A549 treated with RU486 at 1 μM for 4 hours (cell line): Measurements from ENCODE around the gene CHL1. TPM values are rescaled to one million over a fixed set of nuclear protein-coding genes. Genes with fewer than 3 reads are reported as not detected.

Experiments
- total RNA-seq: library from RNA; stranded (reverse); fragments of 200-300 nt; extraction: Qiagen RNA extraction; gene quantifications from 5 replicates; pipeline ENCODE4 v1.2.3, GENCODE V29; 2022; ENCODE audit warnings: low read depth

The CHL1 gene, protein sequence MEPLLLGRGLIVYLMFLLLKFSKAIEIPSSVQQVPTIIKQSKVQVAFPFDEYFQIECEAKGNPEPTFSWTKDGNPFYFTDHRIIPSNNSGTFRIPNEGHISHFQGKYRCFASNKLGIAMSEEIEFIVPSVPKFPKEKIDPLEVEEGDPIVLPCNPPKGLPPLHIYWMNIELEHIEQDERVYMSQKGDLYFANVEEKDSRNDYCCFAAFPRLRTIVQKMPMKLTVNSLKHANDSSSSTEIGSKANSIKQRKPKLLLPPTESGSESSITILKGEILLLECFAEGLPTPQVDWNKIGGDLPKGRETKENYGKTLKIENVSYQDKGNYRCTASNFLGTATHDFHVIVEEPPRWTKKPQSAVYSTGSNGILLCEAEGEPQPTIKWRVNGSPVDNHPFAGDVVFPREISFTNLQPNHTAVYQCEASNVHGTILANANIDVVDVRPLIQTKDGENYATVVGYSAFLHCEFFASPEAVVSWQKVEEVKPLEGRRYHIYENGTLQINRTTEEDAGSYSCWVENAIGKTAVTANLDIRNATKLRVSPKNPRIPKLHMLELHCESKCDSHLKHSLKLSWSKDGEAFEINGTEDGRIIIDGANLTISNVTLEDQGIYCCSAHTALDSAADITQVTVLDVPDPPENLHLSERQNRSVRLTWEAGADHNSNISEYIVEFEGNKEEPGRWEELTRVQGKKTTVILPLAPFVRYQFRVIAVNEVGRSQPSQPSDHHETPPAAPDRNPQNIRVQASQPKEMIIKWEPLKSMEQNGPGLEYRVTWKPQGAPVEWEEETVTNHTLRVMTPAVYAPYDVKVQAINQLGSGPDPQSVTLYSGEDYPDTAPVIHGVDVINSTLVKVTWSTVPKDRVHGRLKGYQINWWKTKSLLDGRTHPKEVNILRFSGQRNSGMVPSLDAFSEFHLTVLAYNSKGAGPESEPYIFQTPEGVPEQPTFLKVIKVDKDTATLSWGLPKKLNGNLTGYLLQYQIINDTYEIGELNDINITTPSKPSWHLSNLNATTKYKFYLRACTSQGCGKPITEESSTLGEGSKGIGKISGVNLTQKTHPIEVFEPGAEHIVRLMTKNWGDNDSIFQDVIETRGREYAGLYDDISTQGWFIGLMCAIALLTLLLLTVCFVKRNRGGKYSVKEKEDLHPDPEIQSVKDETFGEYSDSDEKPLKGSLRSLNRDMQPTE (N-terminal part only)
- not detected in 5 replicates for total RNA-seq

DNA sequence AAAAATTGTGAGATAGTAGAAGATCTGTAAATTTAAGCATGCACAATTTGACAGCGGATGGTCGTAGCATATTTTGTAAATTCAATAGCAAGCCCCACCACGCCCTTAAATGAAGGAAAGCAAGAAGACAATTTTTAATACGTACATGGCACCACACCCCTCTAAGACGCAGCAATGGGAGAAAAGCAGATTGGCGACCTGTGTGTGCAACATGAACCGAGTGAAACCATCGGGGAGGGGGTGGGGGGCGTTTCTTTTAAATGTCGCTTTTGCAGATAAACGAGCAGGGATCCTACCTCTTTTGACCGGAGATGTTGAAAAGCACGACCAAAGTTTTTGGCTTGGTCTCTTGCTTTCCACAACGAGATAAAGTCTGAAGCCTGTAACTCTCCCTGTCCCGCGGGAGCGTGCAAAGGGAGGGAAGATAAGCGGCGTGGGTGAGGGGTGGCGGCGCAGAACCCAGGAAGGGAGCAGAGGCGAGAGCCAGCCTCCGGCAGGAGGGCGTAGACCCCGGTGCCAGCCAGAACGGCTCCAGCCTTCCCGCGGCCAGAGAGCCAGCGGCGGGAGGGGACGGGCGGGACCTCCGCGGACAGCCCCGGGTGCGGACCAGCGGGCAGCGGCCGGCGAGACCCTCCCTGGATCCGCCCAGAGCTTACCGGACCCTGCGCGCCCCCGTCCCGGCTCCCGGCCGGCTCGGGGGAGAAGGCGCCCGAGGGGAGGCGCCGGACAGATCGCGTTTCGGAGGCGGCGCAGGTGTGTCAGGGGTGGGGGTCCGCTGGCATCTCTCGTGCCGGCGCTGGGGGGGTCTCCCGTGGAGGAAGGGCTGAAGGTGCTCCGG is at the start of gene CHL1:
Gene CHL1, plus strand, starts transcription at position 453 of the 838 bp plus-strand sequence. CDS start 123,014 bp downstream, outside the sequence.

